Mammary epithelial cell (primary cell): ENCODE measurements around the gene CST7.

Experiments used
- EZH2 ChIP-seq: IDR thresholded peaks from 2 replicates; pipeline ENCODE4 v1.6.1; 2012; ENCODE audit warnings: low read length, inconsistent platforms, borderline replicate concordance
- TF ChIP-seq, protein P1 (sequence below), 2 donors: IDR thresholded peaks in 1 of 2; conservative IDR thresholded peaks in 1 of 2; 2 replicates each; pipeline ENCODE4 v1.5.1; 2011 to 2012; ENCODE audit warnings: inconsistent platforms in 2 of 2, low read length in 2 of 2, mild to moderate bottlenecking in 2 of 2, control low read depth in 1 of 2, low read depth in 1 of 2; ENCODE audit not compliant: insufficient read depth in 1 of 2; ENCODE audit errors: extremely low read depth in 1 of 2

DNA sequence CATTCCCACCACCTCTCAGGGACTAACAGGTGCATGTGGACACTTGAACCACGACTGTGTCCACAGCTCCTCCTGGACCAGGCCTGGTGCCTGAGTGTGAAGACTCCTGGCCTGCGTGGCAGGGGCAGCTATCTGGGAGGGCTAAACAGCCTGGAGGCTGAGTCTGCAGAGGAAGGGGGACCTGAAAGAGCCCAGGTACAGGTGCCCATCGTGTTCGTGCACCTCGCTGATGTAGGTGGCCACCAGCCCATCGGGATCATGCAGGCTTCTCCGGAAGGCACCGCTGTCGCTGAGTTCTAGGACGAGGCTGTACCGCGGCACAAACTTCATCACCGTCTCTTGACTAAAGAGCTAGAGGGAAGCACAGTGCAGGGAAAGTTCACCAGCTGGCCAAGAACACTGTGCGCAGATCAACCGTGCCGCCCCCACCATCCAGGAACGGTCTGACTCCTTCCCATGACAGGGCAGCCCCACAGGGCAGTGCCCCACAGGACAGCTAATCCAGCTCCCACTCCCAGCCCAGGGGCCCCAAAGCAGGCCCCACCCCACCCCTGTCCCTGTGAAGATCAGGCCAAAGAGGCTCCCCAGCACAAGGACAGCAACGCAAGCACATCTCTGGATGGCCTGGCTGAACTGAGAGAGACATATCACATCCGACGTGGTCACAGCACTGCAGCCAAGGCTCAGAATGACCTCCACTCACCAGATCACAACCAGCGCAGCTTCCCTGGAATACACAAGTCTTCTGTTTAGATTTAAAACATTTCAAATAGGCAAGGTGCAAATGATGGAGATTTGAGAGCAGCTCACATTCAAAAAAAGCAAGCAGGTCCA lies 14.8 kb downstream of the CST7 start:
- TF ChIP-seq, protein P1, sequence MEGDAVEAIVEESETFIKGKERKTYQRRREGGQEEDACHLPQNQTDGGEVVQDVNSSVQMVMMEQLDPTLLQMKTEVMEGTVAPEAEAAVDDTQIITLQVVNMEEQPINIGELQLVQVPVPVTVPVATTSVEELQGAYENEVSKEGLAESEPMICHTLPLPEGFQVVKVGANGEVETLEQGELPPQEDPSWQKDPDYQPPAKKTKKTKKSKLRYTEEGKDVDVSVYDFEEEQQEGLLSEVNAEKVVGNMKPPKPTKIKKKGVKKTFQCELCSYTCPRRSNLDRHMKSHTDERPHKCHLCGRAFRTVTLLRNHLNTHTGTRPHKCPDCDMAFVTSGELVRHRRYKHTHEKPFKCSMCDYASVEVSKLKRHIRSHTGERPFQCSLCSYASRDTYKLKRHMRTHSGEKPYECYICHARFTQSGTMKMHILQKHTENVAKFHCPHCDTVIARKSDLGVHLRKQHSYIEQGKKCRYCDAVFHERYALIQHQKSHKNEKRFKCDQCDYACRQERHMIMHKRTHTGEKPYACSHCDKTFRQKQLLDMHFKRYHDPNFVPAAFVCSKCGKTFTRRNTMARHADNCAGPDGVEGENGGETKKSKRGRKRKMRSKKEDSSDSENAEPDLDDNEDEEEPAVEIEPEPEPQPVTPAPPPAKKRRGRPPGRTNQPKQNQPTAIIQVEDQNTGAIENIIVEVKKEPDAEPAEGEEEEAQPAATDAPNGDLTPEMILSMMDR (conservative IDR thresholded peaks at IDR 0.05 in 1 of 2, IDR thresholded peaks at IDR 0.05 in 1 of 2; ENCODE audit: extremely low read depth in 1 of 2, insufficient read depth in 1 of 2, low read depth in 1 of 2, low read length in 2 of 2) = no peak
- TF ChIP-seq EZH2 = no peak
